Neural cell (in vitro differentiated cells): Measurements from ENCODE around the gene SLC24A5.

Source experiments
- EZH2 ChIP-seq: fragments of 200-600, 300-800 bp; shearing (Covaris generic), sonication (generic); IDR thresholded peaks from 2 replicates; pipeline ENCODE4 v1.6.1; 2014; ENCODE audit warnings: antibody characterized with exemption, low read length, borderline replicate concordance, mild to moderate bottlenecking; ENCODE audit not compliant: insufficient read depth, poor library complexity, severe bottlenecking
- RAD21 ChIP-seq: fragments of 450-650 bp; conservative IDR thresholded peaks from 2 replicates; pipeline ENCODE4 v1.6.1; 2014; ENCODE audit warnings: antibody characterized with exemption, mild to moderate bottlenecking, moderate library complexity
- TF ChIP-seq, protein P1 (sequence below): fragments of 450-650 bp; IDR thresholded peaks from 2 replicates; pipeline ENCODE4 v1.5.1; 2014; ENCODE audit warnings: antibody characterized with exemption, mild to moderate bottlenecking, moderate library complexity; ENCODE audit not compliant: poor library complexity, severe bottlenecking

DNA sequence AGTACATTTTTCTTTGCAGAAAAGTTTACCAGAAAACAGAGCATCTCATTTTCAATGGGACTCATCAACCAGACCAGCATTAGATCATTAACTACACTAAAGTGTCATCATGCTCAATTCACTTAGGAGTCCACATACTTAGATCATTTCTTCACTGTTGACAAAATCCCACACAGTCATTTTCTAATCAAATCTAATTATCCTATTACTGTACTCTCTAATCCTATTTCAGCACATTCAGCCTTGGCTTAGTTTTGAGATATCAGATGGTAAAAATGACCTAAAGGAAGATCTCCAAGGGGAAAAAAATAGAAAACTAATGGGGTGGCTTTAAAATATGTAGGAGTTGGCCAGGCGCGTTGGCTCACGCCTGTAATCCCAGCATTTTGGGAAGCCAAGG, 65.5 kb downstream of the SLC24A5 start:
- TF ChIP-seq, protein P1, sequence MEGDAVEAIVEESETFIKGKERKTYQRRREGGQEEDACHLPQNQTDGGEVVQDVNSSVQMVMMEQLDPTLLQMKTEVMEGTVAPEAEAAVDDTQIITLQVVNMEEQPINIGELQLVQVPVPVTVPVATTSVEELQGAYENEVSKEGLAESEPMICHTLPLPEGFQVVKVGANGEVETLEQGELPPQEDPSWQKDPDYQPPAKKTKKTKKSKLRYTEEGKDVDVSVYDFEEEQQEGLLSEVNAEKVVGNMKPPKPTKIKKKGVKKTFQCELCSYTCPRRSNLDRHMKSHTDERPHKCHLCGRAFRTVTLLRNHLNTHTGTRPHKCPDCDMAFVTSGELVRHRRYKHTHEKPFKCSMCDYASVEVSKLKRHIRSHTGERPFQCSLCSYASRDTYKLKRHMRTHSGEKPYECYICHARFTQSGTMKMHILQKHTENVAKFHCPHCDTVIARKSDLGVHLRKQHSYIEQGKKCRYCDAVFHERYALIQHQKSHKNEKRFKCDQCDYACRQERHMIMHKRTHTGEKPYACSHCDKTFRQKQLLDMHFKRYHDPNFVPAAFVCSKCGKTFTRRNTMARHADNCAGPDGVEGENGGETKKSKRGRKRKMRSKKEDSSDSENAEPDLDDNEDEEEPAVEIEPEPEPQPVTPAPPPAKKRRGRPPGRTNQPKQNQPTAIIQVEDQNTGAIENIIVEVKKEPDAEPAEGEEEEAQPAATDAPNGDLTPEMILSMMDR: no peak
- TF ChIP-seq RAD21: no peak
- TF ChIP-seq EZH2: no peak
